HG03045 (cell line): Measurements from ENCODE around the gene MORC1.
A peak's percentile ranks its signal among the peaks of the same experiment; 100 is the strongest.

ENCODE experiments used
- ATAC-seq: cut with Tn5 transposase; IDR thresholded peaks from one replicate; pipeline ENCODE4 v1.9.1; 2021; ENCODE audit warnings: mild to moderate bottlenecking, moderate library complexity; ENCODE audit not compliant: unreplicated experiment

Gene MORC1

DNA sequence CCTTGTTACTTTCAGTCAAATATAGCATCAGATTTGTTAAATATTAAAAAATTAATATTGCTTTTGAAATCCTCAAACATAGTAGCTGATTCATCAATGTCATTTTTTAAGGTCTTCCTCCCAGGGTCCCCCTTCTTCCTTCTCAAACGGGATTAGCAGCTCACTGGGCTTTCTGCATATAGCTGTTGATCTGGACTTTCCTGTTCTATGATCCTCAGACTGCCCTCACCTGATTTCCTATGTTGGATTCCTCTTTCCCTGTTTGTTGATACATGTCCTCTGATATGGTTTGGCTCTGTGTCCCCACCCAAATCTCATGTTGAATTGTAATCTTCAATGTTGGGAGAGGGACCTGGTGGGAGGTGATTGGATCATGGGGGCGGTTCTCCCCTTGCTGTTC lies 170.1 kb downstream of the MORC1 start:
- no peak for ATAC-seq

DNA sequence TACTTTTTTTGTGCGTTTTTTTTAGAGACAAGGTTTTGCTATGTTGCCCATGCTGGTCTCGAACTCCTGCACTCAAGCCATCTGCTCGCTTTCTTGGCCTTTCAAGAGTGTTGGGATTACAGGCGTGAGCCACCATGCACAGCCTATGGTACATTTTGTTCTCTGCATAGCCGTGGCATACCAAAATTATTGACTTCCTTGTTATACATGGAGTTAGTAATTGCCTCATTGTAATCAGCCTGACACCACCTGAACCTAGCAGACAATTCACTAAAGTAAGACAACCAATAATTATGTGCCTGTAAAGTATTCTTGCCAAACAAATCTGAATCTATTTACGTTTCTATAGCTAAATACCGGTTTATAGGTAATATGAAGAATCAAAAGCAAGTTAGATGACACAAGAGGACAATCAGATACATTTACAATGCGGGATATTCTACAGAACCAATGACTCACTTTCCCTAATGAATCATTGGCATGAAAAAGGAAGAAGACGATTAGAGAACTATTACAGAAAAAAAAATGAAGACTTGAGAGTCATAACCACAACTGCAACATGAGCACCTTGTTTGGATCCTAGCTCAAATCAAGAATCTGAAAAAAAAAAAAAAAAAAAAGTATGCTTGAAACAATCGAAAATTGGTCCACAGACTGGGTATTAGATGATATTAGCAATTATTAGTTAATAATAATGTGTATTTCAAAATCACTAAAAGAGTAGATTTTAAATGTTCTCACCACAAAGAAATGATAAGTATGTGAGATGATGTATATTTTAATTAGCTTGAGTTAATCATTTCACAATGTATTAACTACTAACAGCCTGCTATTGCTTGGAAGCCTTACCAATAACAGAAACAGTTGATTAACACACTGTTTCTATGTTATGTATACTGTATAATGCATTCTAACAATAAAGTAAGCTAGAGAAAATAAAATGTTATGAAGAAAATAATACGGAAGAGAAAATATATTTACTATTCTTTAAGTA lies 171.3 kb downstream of the MORC1 start:
- ATAC-seq: no peak

DNA sequence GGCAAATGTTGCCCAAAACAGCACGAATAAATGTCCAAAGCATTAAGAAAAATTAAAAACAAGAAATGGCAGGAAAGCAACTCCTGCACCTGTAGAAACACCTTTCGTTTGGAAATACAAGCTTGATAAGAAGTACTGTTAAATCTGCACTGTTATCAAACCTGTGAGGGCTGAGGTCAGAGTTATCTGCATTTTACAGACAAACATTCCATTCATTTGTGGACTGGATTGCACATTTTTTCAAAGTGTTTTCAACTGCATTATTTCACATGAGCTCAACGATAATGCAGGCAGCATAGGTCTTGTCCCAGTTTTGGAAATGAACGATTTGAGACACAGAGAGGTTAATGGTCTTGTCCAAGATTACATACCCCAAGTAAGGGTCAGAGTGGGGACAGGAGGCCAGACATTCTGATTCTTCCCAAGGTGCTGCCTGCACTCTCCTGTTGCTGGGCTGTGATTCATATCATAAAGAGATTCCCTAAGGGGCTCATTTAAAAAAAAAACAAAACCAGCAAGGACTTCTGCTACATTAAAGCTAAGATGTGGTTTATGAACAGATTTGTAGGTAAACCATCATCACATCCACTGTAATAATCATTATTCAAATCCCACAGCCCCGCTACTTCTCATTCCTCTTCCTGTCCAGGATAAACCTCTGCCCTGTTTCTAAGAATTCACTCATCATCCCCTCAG lies 177.2 kb downstream of the MORC1 start:
- ATAC-seq: no peak

DNA sequence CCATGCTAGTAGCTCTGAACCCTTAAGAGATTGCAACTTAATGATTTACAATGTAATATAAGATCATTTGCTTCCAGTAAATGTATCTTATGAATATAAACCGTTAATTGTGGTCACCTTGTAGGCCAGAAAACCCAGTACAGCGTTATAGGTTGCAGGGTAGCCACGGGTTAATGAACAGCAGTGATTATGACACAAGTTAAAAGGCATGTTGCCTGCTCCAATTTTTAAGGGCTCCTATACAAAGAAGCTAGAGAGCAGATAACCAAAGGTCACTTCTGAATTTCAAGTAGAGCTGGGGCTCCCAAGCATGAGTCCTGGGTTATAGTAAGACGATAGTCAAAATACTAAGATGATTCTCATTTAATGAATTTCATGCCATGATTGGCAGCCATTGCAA lies 177.8 kb downstream of the MORC1 start:
- no peak for ATAC-seq

DNA sequence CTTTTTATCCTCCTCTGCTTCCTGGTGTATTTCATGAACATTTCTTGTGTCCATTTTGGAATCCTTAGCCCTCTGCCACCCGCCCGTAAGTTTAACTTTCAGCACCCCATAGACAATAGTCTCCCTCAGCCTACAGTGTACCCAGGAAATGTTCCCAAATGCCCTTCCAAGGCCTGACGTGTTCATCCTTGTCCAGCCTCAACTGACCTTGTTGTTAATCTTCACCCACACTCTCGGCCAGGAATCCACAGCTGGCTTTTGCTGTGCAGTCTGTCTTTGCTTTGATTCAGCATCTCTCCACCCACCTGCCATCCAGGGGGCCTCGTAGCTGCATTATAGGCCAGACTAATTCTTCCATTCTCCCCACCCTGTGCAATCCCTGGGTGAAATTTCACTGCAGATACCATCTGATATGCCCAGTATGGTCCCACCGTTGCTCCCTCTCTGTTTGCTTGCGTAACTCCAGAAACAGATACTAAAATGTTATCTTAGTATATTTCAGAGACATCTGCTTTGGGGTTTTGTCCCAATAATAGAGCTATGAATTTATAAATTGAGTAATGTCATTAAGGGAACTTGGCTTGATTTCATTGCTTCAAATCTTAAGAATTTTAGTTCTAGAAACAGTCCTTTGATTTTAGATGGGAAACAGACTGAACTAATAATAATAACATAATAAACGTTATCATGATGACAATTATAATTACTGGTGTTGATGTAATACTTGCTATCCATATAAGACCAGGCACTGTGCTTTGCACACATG lies 180.8 kb downstream of the MORC1 start:
- no peak for ATAC-seq

DNA sequence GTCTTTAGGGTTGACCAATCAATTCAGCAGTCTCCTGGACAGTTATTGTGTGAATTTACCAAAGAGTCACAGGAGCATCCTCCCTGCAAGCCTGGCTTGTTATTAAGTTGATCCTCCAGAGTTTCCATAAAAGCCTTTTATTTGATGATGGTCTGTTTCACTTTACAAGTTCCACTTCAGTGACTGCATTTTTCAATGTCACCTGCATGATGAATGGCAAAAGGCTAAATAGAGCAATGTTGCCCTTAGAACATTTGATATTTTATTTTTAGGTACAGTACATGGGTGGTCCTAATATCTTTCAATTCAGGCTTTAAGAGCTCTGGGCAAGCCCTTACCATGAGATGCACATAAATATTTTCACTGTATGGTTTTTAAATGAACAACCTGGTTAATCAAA lies 186.9 kb downstream of the MORC1 start:
- no peak for ATAC-seq

DNA sequence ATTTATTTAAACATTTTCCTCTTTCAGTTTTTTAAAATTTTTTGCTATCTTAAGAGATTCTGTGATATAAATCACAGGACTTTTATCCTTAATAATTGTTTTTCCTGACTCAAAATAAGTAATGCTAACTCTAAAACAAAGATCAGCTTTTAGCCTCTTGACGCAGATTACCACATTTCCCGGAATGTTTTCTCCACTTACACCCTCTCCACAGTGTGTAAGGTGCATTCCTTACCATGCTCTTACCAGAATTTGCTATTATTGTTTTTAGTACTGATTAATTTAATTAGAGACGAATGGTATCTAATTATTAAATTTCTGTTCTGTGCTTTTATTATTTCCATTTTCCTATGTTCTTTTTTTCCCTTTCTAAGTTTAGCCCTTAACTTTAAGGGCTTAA lies 199.1 kb downstream of the MORC1 start:
- ATAC-seq: no peak

DNA sequence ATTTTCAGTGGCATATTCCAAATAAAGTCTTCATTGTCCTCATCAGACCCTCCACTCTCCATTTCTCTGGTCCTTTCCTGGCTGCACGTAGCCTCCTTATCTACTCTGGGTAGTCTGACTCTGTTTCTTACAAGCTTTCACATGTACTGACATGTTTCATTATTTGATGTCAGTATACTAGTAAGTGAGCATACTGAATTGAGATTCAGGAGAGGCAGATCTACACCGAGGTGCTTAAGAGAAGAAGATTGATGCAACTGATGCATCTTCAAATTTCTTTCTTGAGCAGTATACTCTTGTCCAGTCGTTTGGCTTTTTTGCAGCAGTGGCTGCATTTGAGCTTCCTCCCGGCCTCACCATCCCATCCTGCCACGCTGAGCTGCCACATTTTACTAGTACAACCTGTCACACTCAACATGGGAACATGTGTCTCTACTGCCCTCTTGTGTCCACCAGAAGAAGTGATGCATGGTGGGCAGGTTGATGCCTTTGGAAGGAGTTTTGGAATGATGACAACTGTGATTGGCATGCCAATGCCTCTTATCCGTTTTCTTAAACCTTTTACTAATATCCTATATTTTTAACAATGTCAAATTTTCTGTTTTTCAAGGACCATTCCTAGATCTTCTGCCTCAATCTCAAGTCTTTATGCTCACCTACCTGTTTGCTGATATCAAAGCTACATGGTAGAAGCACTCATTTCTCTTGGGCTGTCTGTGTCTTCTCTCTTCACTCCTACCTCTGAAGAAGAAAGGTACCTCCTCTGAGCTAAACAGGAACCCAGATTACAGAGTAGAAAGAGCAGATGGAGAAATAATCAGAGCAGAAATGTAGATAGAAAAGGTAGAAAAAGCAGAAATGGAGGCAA lies 202.9 kb downstream of the MORC1 start:
- ATAC-seq: peak; percentile 91

DNA sequence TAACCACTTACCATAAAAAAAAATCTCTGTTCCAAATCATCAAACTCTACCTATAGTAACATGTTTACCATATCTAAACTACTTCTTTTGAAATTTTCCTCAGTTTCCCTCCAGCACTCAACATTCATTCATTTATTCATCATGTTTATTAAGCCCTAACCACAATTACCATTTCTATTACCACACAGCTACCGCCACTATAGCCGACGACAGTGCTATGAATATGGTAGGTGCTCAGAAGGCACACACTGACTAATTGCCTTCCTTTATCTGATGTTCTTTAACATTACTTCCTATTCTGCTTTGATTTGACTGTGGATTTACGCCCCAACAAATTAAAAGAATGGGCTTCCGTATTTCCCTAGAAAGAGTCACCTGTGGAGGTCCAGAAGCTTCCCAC lies 208.1 kb downstream of the MORC1 start:
- ATAC-seq: no peak
